Stimulated activated memory B cell treated with anti-CD40 and anti-IgM and Interleukin-4, amounts not matched to agents 10 μg/mL and 1 μg/mL and 100 μg/mL, for 72 hours (primary cell): ENCODE measurements around the gene CRYGS.

Experiments
- ATAC-seq: fragments of 150-1000 bp; cut with Tn5 transposase; 2 replicates; pipeline ENCODE4 v1.10.0; 2021
- H3K27ac Mint-ChIP-seq: one replicate; pipeline ENCODE4 v1.8.0; 2022; ENCODE audit warnings: mild to moderate bottlenecking, mixed read lengths
- H3K27me3 Mint-ChIP-seq: one replicate; pipeline ENCODE4 v1.8.0; 2022; ENCODE audit warnings: mixed read lengths
- H3K36me3 Mint-ChIP-seq: one replicate; pipeline ENCODE4 v1.8.0; 2022; ENCODE audit warnings: mixed read lengths
- H3K4me1 Mint-ChIP-seq: one replicate; pipeline ENCODE4 v1.8.0; 2022; ENCODE audit warnings: mixed read lengths
- H3K4me3 Mint-ChIP-seq: one replicate; pipeline ENCODE4 v1.8.0; 2022; ENCODE audit warnings: mild to moderate bottlenecking, moderate library complexity, mixed read lengths
- H3K9me3 Mint-ChIP-seq: one replicate; pipeline ENCODE4 v1.8.0; 2022; ENCODE audit warnings: mixed read lengths

Gene CRYGS

GRCh38 chr3:186497608-186498007, 46.6 kb downstream of the CRYGS start:
- no peaks in the 10 kb centered on the region for H3K27me3 Mint-ChIP-seq
- peaks cover 23% of the 10 kb centered on the region for H3K4me1 Mint-ChIP-seq
- no peak for ATAC-seq
- no peak overlapping the region for H3K27ac Mint-ChIP-seq
- peaks cover 7% of the 10 kb centered on the region for H3K36me3 Mint-ChIP-seq
- H3K9me3 Mint-ChIP-seq = peaks cover 12% of the 10 kb centered on the region
- no peak overlapping the region for H3K4me3 Mint-ChIP-seq

- Mint-ChIP-seq H3K9me3 (peaks cover 12% of the 10 kb centered on the region), H3K4me1 (peaks cover 21% of the 10 kb centered on the region), H3K4me3 (no peak overlapping the region), H3K27me3 (no peaks in the 10 kb centered on the region), H3K27ac (no peak overlapping the region), H3K36me3 (peaks cover 7% of the 10 kb centered on the region)
- ATAC-seq = no peak
These were observed 47.5 kb downstream of the CRYGS start for GRCh38 chr3:186496635-186497034.

- no peak overlapping the region for H3K4me3 Mint-ChIP-seq
- H3K36me3 Mint-ChIP-seq = peaks cover 7% of the 10 kb centered on the region
- ATAC-seq = no peak
- H3K27me3 Mint-ChIP-seq = no peaks in the 10 kb centered on the region
- peaks cover 12% of the 10 kb centered on the region for H3K9me3 Mint-ChIP-seq
- H3K27ac Mint-ChIP-seq = peak overlapping the region; percentile 5
- peaks cover 21% of the 10 kb centered on the region for H3K4me1 Mint-ChIP-seq
These were observed 48.2 kb downstream of the CRYGS start for GRCh38 chr3:186496016-186496415.

GRCh38 chr3:186493525-186494255, 50.5 kb downstream of the CRYGS start:
- Mint-ChIP-seq H3K27me3 (no peaks in the 10 kb centered on the region), H3K4me3 (no peak overlapping the region), H3K4me1 (peaks cover 21% of the 10 kb centered on the region), H3K27ac (no peak overlapping the region), H3K9me3 (peaks cover 7% of the 10 kb centered on the region), H3K36me3 (peaks cover 3% of the 10 kb centered on the region)
- no peak for ATAC-seq

GRCh38 chr3:186492385-186492984, 51.7 kb downstream of the CRYGS start:
- Mint-ChIP-seq H3K36me3 (no peaks in the 10 kb centered on the region), H3K4me3 (no peak overlapping the region), H3K27me3 (no peaks in the 10 kb centered on the region), H3K9me3 (no peaks in the 10 kb centered on the region), H3K4me1 (peaks cover 21% of the 10 kb centered on the region), H3K27ac (no peak overlapping the region)
- no peak for ATAC-seq

- Mint-ChIP-seq H3K36me3 (no peaks in the 10 kb centered on the region), H3K4me1 (no peaks in the 10 kb centered on the region), H3K27me3 (no peaks in the 10 kb centered on the region), H3K9me3 (no peaks in the 10 kb centered on the region), H3K4me3 (no peak overlapping the region), H3K27ac (no peak overlapping the region)
- no peak for ATAC-seq
These were observed 54.7 kb downstream of the CRYGS start for GRCh38 chr3:186489507-186489906.
